ENCODE data around the gene ARAP2.

ARAP2 gene

GRCh38 chr4:36081185-36081584 is 163.1 kb downstream of the ARAP2 start:
- H3K27ac ChIP-seq (ENCODE audit: low read depth, low read length): no peak overlapping the region
- H3K4me1 ChIP-seq (ENCODE audit: insufficient read depth, low read length): no peaks in the 10 kb centered on the region
- H3K27me3 ChIP-seq (ENCODE audit: control insufficient read depth in 1 of 2, insufficient read depth in 2 of 2, low read length in 2 of 2): no peaks in the 10 kb centered on the region
- no peaks in the 10 kb centered on the region for H3K9me3 ChIP-seq (ENCODE audit: low read length)
- no peak overlapping the region for H3K4me3 ChIP-seq (ENCODE audit: low read depth in 1 of 2, low read length in 2 of 2)
- no peak overlapping the region for H3K9ac ChIP-seq (ENCODE audit: low read length)
- peaks cover 4% of the 10 kb centered on the region for H3K36me3 ChIP-seq (ENCODE audit: insufficient read depth, low read length)

- Histone ChIP-seq H3K9me3 (ENCODE audit: low read length) (no peaks in the 10 kb centered on the region), H3K4me3 (ENCODE audit: low read depth in 1 of 2, low read length in 2 of 2) (no peak overlapping the region), H3K4me1 (ENCODE audit: insufficient read depth, low read length) (no peaks in the 10 kb centered on the region), H3K27ac (ENCODE audit: low read depth, low read length) (no peak overlapping the region), H3K9ac (ENCODE audit: low read length) (no peak overlapping the region), H3K27me3 (ENCODE audit: control insufficient read depth in 1 of 2, insufficient read depth in 2 of 2, low read length in 2 of 2) (no peaks in the 10 kb centered on the region), H3K36me3 (ENCODE audit: insufficient read depth, low read length) (peaks cover 4% of the 10 kb centered on the region)
Observed at GRCh38 chr4:36079666-36080065, 164.6 kb downstream of the ARAP2 start.

GRCh38 chr4:36078319-36078718 is 166.0 kb downstream of the ARAP2 start:
- Histone ChIP-seq H3K36me3 (ENCODE audit: insufficient read depth, low read length) (peaks cover 4% of the 10 kb centered on the region), H3K4me3 (ENCODE audit: low read depth in 1 of 2, low read length in 2 of 2) (no peak overlapping the region), H3K9ac (ENCODE audit: low read length) (no peak overlapping the region), H3K4me1 (ENCODE audit: insufficient read depth, low read length) (no peaks in the 10 kb centered on the region), H3K27ac (ENCODE audit: low read depth, low read length) (no peak overlapping the region), H3K27me3 (ENCODE audit: control insufficient read depth in 1 of 2, insufficient read depth in 2 of 2, low read length in 2 of 2) (no peaks in the 10 kb centered on the region), H3K9me3 (ENCODE audit: low read length) (no peaks in the 10 kb centered on the region)

GRCh38 chr4:36072529-36072928 is 171.8 kb downstream of the ARAP2 start:
- H3K4me1 ChIP-seq (ENCODE audit: insufficient read depth, low read length): no peaks in the 10 kb centered on the region
- H3K27ac ChIP-seq (ENCODE audit: low read depth, low read length): no peak overlapping the region
- no peaks in the 10 kb centered on the region for H3K27me3 ChIP-seq (ENCODE audit: control insufficient read depth in 1 of 2, insufficient read depth in 2 of 2, low read length in 2 of 2)
- no peaks in the 10 kb centered on the region for H3K36me3 ChIP-seq (ENCODE audit: insufficient read depth, low read length)
- H3K4me3 ChIP-seq (ENCODE audit: low read depth in 1 of 2, low read length in 2 of 2): no peak overlapping the region
- no peak overlapping the region for H3K9ac ChIP-seq (ENCODE audit: low read length)
- H3K9me3 ChIP-seq (ENCODE audit: low read length): no peaks in the 10 kb centered on the region

GRCh38 chr4:36067116-36067515 is 177.2 kb downstream of the ARAP2 start:
- Histone ChIP-seq H3K4me3 (ENCODE audit: low read depth in 1 of 2, low read length in 2 of 2) (no peak overlapping the region), H3K9me3 (ENCODE audit: low read length) (no peaks in the 10 kb centered on the region), H3K9ac (ENCODE audit: low read length) (no peak overlapping the region), H3K27ac (ENCODE audit: low read depth, low read length) (no peak overlapping the region), H3K27me3 (ENCODE audit: control insufficient read depth in 1 of 2, insufficient read depth in 2 of 2, low read length in 2 of 2) (no peaks in the 10 kb centered on the region), H3K4me1 (ENCODE audit: insufficient read depth, low read length) (no peaks in the 10 kb centered on the region), H3K36me3 (ENCODE audit: insufficient read depth, low read length) (no peaks in the 10 kb centered on the region)

GRCh38 chr4:36065274-36065871 is 178.9 kb downstream of the ARAP2 start:
- Histone ChIP-seq H3K27ac (ENCODE audit: low read depth, low read length) (no peak overlapping the region), H3K9me3 (ENCODE audit: low read length) (no peaks in the 10 kb centered on the region), H3K36me3 (ENCODE audit: insufficient read depth, low read length) (no peaks in the 10 kb centered on the region), H3K27me3 (ENCODE audit: control insufficient read depth in 1 of 2, insufficient read depth in 2 of 2, low read length in 2 of 2) (no peaks in the 10 kb centered on the region), H3K4me1 (ENCODE audit: insufficient read depth, low read length) (no peaks in the 10 kb centered on the region), H3K9ac (ENCODE audit: low read length) (no peak overlapping the region), H3K4me3 (ENCODE audit: low read depth in 1 of 2, low read length in 2 of 2) (no peak overlapping the region)

- H3K4me3 ChIP-seq (ENCODE audit: low read depth in 1 of 2, low read length in 2 of 2): no peak overlapping the region
- H3K27ac ChIP-seq (ENCODE audit: low read depth, low read length): no peak overlapping the region
- H3K9ac ChIP-seq (ENCODE audit: low read length): no peak overlapping the region
- no peaks in the 10 kb centered on the region for H3K27me3 ChIP-seq (ENCODE audit: control insufficient read depth in 1 of 2, insufficient read depth in 2 of 2, low read length in 2 of 2)
- H3K4me1 ChIP-seq (ENCODE audit: insufficient read depth, low read length): no peaks in the 10 kb centered on the region
- H3K9me3 ChIP-seq (ENCODE audit: low read length): no peaks in the 10 kb centered on the region
- no peaks in the 10 kb centered on the region for H3K36me3 ChIP-seq (ENCODE audit: insufficient read depth, low read length)
Observed at GRCh38 chr4:36064117-36064516, 180.2 kb downstream of the ARAP2 start.

- Histone ChIP-seq H3K9me3 (ENCODE audit: low read length) (no peaks in the 10 kb centered on the region), H3K9ac (ENCODE audit: low read length) (no peak overlapping the region), H3K27me3 (ENCODE audit: control insufficient read depth in 1 of 2, insufficient read depth in 2 of 2, low read length in 2 of 2) (no peaks in the 10 kb centered on the region), H3K4me1 (ENCODE audit: insufficient read depth, low read length) (no peaks in the 10 kb centered on the region), H3K27ac (ENCODE audit: low read depth, low read length) (no peak overlapping the region), H3K36me3 (ENCODE audit: insufficient read depth, low read length) (no peaks in the 10 kb centered on the region), H3K4me3 (ENCODE audit: low read depth in 1 of 2, low read length in 2 of 2) (no peak overlapping the region)
Observed at GRCh38 chr4:36056136-36056535, 188.2 kb downstream of the ARAP2 start.

GRCh38 chr4:36054694-36055422 is 189.5 kb downstream of the ARAP2 start:
- Histone ChIP-seq H3K9me3 (ENCODE audit: low read length) (no peaks in the 10 kb centered on the region), H3K27me3 (ENCODE audit: control insufficient read depth in 1 of 2, insufficient read depth in 2 of 2, low read length in 2 of 2) (no peaks in the 10 kb centered on the region), H3K36me3 (ENCODE audit: insufficient read depth, low read length) (no peaks in the 10 kb centered on the region), H3K27ac (ENCODE audit: low read depth, low read length) (no peak overlapping the region), H3K4me3 (ENCODE audit: low read depth in 1 of 2, low read length in 2 of 2) (no peak overlapping the region), H3K4me1 (ENCODE audit: insufficient read depth, low read length) (no peaks in the 10 kb centered on the region), H3K9ac (ENCODE audit: low read length) (no peak overlapping the region)

GRCh38 chr4:36053930-36054329 is 190.4 kb downstream of the ARAP2 start:
- H3K27ac ChIP-seq (ENCODE audit: low read depth, low read length): no peak overlapping the region
- no peaks in the 10 kb centered on the region for H3K27me3 ChIP-seq (ENCODE audit: control insufficient read depth in 1 of 2, insufficient read depth in 2 of 2, low read length in 2 of 2)
- no peak overlapping the region for H3K4me3 ChIP-seq (ENCODE audit: low read depth in 1 of 2, low read length in 2 of 2)
- no peak overlapping the region for H3K9ac ChIP-seq (ENCODE audit: low read length)
- H3K36me3 ChIP-seq (ENCODE audit: insufficient read depth, low read length): no peaks in the 10 kb centered on the region
- no peaks in the 10 kb centered on the region for H3K4me1 ChIP-seq (ENCODE audit: insufficient read depth, low read length)
- no peaks in the 10 kb centered on the region for H3K9me3 ChIP-seq (ENCODE audit: low read length)

GRCh38 chr4:36051634-36052033 is 192.7 kb downstream of the ARAP2 start:
- Histone ChIP-seq H3K9ac (ENCODE audit: low read length) (no peak overlapping the region), H3K27ac (ENCODE audit: low read depth, low read length) (no peak overlapping the region), H3K27me3 (ENCODE audit: control insufficient read depth in 1 of 2, insufficient read depth in 2 of 2, low read length in 2 of 2) (no peaks in the 10 kb centered on the region), H3K9me3 (ENCODE audit: low read length) (no peaks in the 10 kb centered on the region), H3K36me3 (ENCODE audit: insufficient read depth, low read length) (no peaks in the 10 kb centered on the region), H3K4me1 (ENCODE audit: insufficient read depth, low read length) (no peaks in the 10 kb centered on the region), H3K4me3 (ENCODE audit: low read depth in 1 of 2, low read length in 2 of 2) (no peak overlapping the region)

- no peak overlapping the region for H3K4me3 ChIP-seq (ENCODE audit: low read depth in 1 of 2, low read length in 2 of 2)
- no peak overlapping the region for H3K9ac ChIP-seq (ENCODE audit: low read length)
- no peak overlapping the region for H3K27ac ChIP-seq (ENCODE audit: low read depth, low read length)
- H3K4me1 ChIP-seq (ENCODE audit: insufficient read depth, low read length): no peaks in the 10 kb centered on the region
- H3K9me3 ChIP-seq (ENCODE audit: low read length): no peaks in the 10 kb centered on the region
- no peaks in the 10 kb centered on the region for H3K36me3 ChIP-seq (ENCODE audit: insufficient read depth, low read length)
- no peaks in the 10 kb centered on the region for H3K27me3 ChIP-seq (ENCODE audit: control insufficient read depth in 1 of 2, insufficient read depth in 2 of 2, low read length in 2 of 2)
Observed at GRCh38 chr4:36046026-36046425, 198.3 kb downstream of the ARAP2 start.

Measured in muscle layer of colon (tissue), 2 donors.